ENCODE measurements around the gene UNC13A.
"Not testable (repeated sequence)": the region's sequence is repeated elsewhere in the genome, so short reads cannot be mapped to it uniquely, and the experiment has no call there.

DNA sequence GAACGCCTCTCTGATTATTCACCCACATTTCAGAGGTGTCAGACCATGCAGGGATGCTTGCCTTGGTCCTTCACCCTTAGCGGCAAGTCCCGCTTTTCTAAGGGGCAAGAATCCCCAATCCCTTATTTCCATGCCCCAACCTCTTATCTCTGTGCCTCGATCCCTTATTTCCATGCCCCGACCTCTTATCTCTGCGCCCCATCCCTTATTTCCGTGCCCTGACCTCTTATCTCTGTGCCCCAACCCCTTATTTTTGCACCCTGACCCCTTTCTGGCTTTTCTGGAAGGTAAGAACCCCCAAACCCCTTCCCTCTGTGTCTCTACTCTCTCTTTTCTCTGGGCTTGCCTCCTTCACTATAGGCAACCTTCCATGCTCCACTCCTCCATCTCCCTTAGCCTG, 93.9 kb downstream of the UNC13A start:
- TF ChIP-seq, protein P1, sequence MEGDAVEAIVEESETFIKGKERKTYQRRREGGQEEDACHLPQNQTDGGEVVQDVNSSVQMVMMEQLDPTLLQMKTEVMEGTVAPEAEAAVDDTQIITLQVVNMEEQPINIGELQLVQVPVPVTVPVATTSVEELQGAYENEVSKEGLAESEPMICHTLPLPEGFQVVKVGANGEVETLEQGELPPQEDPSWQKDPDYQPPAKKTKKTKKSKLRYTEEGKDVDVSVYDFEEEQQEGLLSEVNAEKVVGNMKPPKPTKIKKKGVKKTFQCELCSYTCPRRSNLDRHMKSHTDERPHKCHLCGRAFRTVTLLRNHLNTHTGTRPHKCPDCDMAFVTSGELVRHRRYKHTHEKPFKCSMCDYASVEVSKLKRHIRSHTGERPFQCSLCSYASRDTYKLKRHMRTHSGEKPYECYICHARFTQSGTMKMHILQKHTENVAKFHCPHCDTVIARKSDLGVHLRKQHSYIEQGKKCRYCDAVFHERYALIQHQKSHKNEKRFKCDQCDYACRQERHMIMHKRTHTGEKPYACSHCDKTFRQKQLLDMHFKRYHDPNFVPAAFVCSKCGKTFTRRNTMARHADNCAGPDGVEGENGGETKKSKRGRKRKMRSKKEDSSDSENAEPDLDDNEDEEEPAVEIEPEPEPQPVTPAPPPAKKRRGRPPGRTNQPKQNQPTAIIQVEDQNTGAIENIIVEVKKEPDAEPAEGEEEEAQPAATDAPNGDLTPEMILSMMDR (IDR thresholded peaks at IDR 0.05), result not testable (repeated sequence)
- not testable (repeated sequence) for TF ChIP-seq POLR2A (IDR thresholded peaks at IDR 0.05)

Measured in prostate gland (tissue), 2 donors.